Urinary bladder (tissue), 4 donors: Measurements from ENCODE around the gene USP50. TPM values are rescaled to one million over a fixed set of nuclear protein-coding genes. Genes with fewer than 3 reads are reported as not detected.
"Not testable (repeated sequence)": the region's sequence is repeated elsewhere in the genome, so short reads cannot be mapped to it uniquely, and the experiment has no call there.

ENCODE experiments used
- DNase-seq: peaks from one replicate; pipeline ENCODE4 v3.0.0-alpha.2; 2015; ENCODE audit errors: extremely low spot score
- H3K27ac ChIP-seq: one replicate; pipeline ENCODE4 v1.5.1; 2013; ENCODE audit warnings: low read depth, mild to moderate bottlenecking, moderate library complexity
- H3K36me3 ChIP-seq: one replicate; pipeline ENCODE4 v1.6.1; 2013; ENCODE audit warnings: mild to moderate bottlenecking, moderate library complexity; ENCODE audit not compliant: insufficient read depth
- H3K4me1 ChIP-seq: one replicate; pipeline ENCODE4 v1.6.1; 2013; ENCODE audit warnings: mild to moderate bottlenecking, moderate library complexity; ENCODE audit not compliant: insufficient read depth
- H3K4me3 ChIP-seq: one replicate; pipeline ENCODE4 v1.5.1; 2013; ENCODE audit warnings: low read depth, low read length
- WGBS: extraction: QIAGEN DNeasy Blood & Tissue Kit; methylation state at CpG from one replicate; pipeline ENCODE4 v1.1.7; 2013; 5-methylcytosine and 5-hydroxymethylcytosine counted together
- polyA plus RNA-seq: library from polyadenylated mRNA; stranded (reverse); fragments of 200-250 nt; gene quantifications from one replicate; pipeline ENCODE4 v1.2.3, GENCODE V29; 2013
- total RNA-seq: library from RNA; depleted of rRNA; stranded (reverse); fragments of >200 nt; gene quantifications from one replicate; pipeline ENCODE4 v1.2.3, GENCODE V29; 2014
- donor health status: healthy with polysubstance abuse.
- donor health status: healthy.

USP50 gene
- total RNA-seq (1.2 TPM), polyA plus RNA-seq (not detected)

GRCh38 chr15:50546566-50546965 lies at the start of gene USP50:
TSS of gene USP50 (minus strand) at chr15:50546666. CDS start at chr15:50546525, 141 bp downstream.
- H3K27ac ChIP-seq: no peak within 1 kb of the TSS
- DNase-seq: no peak

DNA sequence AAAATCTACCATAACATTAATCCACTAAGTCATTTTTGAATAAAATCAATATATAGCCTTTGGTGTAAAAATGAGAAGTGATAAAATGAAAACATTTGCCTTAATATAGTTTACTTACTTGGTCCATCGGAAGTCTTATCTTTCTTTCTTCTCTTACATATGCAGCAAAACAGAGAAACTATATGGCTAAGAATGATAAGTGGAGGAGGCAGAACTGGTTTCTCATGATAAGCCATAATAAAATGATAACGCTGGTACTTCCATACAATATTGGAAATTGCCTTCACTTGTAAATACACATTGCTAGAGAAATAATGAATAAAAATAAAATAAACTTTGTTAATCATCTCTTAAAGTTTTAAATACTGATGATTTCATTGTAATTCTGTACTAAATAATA lies 47.8 kb upstream of the USP50 start:
- no peak for DNase-seq
- 95% methylated on average over 2 of the region's 2 CpGs for WGBS
- Histone ChIP-seq H3K36me3 (peaks cover 4% of the 10 kb centered on the region), H3K4me1 (no peaks in the 10 kb centered on the region), H3K4me3 (no peak overlapping the region), H3K27ac (no peak overlapping the region)

More at GRCh38 chr15:50546566-50546965, at the start of gene USP50:
- WGBS: 87% methylated on average over 5 of the region's 5 CpGs
- Histone ChIP-seq H3K4me1 (no peaks in the 10 kb centered on the region), H3K4me3 (no peak within 1 kb of the TSS), H3K36me3 (no peaks in the 10 kb centered on the region)

GRCh38 chr15:50593761-50594160 lies 47.3 kb upstream of the USP50 start:
- Histone ChIP-seq H3K4me1 (no peaks in the 10 kb centered on the region), H3K4me3 (no peak overlapping the region), H3K36me3 (peaks cover 4% of the 10 kb centered on the region), H3K27ac (no peak overlapping the region)
- WGBS: 89% methylated on average over 3 of the region's 3 CpGs
- DNase-seq: no peak

GRCh38 chr15:50590288-50590687 lies 43.8 kb upstream of the USP50 start:
- no peak for DNase-seq
- Histone ChIP-seq H3K27ac (no peak overlapping the region), H3K4me1 (no peaks in the 10 kb centered on the region), H3K4me3 (no peak overlapping the region), H3K36me3 (peaks cover 3% of the 10 kb centered on the region)
- 61% methylated on average over 1 of the region's 1 CpG for WGBS

- Histone ChIP-seq H3K4me3 (no peak overlapping the region), H3K36me3 (peaks cover 5% of the 10 kb centered on the region), H3K4me1 (no peaks in the 10 kb centered on the region), H3K27ac (no peak overlapping the region)
- no peak for DNase-seq
- WGBS: 85% methylated on average over 2 of the region's 2 CpGs
These were observed 31.0 kb upstream of the USP50 start for GRCh38 chr15:50577492-50577891.

DNA sequence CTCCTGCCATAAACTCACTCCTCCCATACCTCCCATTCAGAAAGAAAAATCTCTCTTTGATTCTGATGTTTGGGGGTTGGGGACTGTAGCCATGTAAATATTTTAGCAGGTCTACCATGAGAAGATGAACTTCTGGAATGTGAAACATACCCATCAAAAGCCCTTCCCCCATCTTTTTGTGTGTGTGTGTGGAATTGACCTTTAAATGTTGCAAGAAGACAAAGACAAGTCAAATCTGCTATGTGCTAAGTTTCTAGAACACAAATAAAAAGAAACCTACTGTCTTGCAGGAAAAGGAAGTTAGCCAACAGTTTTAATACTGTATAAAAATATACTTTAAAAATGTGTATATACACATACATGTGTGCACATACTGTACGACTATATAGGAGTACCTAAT lies 29.7 kb upstream of the USP50 start:
- Histone ChIP-seq H3K4me1 (no peaks in the 10 kb centered on the region), H3K4me3 (no peak overlapping the region), H3K36me3 (peaks cover 6% of the 10 kb centered on the region), H3K27ac (no peak overlapping the region)
- no peak for DNase-seq
- WGBS: 84% methylated on average over 1 of the region's 1 CpG

DNA sequence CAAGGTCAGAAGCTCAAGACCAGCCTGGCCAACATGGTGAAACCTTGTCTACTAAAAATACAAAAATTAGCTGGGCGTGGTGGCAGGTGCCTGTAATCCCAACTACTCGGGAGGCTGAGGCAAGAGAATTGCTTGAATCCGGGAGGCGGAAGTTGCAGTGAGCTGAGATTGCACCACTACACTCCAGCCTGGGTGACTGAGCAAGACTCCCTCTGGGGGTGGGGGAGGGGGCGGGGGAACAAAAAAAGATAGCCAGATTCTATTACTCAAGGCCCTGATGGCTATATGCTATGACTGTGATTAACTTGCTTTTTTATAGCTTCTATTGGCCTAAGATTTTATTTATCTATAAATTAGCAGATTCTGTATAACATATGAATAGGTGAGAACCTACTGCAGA lies 27.4 kb upstream of the USP50 start:
- WGBS: 94% methylated on average over 5 of the region's 5 CpGs
- H3K4me3 ChIP-seq, H3K4me1 ChIP-seq, H3K36me3 ChIP-seq, H3K27ac ChIP-seq, DNase-seq: not testable (repeated sequence)

DNA sequence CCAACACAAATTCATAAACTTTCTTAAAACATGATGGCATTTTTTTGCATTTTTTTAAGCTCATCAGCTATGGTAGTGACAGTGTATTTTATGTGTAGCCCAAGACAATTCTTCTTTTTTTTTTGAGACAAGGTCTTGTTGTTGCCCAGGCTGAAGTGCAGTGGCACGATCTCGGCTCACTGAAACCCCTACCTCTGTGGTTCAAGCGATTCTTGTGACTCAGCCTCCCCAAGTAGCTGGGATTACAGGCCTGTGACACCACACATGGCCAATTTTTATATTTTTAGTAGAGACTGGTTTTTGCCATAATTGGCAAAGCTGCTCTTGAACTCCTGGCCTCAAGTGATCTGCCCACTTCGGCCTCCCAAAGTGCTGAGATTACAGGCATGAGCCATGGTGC lies 17.3 kb upstream of the USP50 start:
- no peak for DNase-seq
- no peaks in the 10 kb centered on the region for H3K4me1 ChIP-seq
- 97% methylated on average over 4 of the region's 4 CpGs for WGBS
- H3K36me3 ChIP-seq: no peaks in the 10 kb centered on the region
- H3K4me3 ChIP-seq: no peak overlapping the region
- no peak overlapping the region for H3K27ac ChIP-seq

GRCh38 chr15:50562735-50563640 lies 16.5 kb upstream of the USP50 start:
- WGBS: 90% methylated on average over 4 of the region's 4 CpGs
- H3K4me3 ChIP-seq: no peak overlapping the region
- H3K4me1 ChIP-seq: no peaks in the 10 kb centered on the region
- no peak for DNase-seq
- no peak overlapping the region for H3K27ac ChIP-seq
- H3K36me3 ChIP-seq: no peaks in the 10 kb centered on the region

DNA sequence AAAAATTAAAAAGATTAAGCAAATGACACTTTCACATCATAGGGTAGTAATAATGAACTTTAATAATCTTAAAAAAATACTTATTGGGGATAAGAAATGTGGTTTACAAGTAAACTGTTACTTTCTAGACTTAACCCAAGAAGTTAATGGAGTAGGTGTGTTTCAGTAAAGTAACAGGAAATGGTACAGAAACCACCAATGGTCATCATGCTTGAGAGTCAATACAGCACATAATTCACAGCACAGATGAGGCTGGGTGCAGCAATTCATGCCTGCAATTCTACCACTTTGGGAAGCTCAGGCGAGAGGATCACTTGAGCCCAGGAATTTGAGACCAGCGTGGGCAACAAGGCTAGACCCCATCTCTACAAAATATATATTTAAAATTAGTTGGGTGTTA lies 11.5 kb upstream of the USP50 start:
- H3K27ac ChIP-seq: no peak overlapping the region
- H3K4me3 ChIP-seq: no peak overlapping the region
- WGBS: 98% methylated on average over 2 of the region's 2 CpGs
- peaks cover 2% of the 10 kb centered on the region for H3K36me3 ChIP-seq
- H3K4me1 ChIP-seq: no peaks in the 10 kb centered on the region
- DNase-seq: no peak

DNA sequence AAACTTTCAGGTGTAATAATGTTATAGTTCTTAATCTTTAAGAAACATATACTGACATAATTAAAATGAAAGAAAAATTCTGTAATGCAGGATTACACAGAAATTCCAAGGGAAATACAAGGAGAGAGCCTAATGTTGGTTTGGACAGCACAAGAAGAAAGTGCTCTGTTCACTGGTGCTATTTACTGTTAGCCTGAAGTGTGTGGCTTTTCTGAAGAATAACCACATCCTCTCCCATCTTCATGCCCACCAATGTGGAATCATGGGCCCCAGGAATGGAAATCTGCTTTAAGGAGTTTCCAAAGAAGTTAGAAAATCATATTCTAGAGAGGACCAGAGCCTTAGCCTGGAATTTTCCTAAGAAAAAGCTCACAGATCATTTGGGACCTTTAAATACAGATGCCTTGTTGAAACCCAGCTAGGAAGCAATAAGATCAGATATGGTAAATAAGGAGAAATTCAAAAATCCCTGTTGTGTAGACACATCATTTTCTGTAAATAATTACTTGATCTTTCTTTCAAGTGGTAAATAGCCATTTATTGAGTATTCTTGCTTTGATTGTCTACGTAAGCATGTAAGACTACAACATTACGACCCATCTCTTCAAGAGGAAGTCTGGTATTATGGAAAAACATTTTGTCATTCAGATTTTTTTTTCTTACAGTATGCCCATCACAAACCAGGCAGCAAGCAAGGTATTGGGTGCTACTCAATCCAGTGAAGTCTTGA lies 10.3 kb upstream of the USP50 start:
- peaks cover 2% of the 10 kb centered on the region for H3K36me3 ChIP-seq
- DNase-seq: no peak
- H3K27ac ChIP-seq: no peak overlapping the region
- 97% methylated on average over 2 of the region's 2 CpGs for WGBS
- no peaks in the 10 kb centered on the region for H3K4me1 ChIP-seq
- H3K4me3 ChIP-seq: no peak overlapping the region

DNA sequence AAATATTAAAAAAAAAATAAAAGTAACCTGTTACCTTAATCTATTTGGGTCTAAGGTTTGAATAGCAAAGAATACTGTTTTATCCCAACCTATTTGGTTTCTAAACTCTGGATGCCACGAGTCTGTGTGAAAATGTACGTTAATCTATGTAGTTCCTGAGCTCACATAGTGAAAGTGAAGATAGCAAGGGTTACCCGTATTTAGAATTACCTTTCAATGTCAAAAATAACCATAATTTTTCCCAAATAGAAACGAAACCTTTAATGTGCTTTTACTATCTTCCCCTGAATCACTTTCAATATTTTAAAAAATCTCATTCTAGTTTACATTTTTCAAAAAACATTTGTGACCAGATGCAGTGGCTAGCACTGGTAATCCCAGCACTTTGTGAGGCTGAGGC lies 5.8 kb upstream of the USP50 start:
- Histone ChIP-seq H3K36me3 (peaks cover 2% of the 10 kb centered on the region), H3K4me3 (no peak overlapping the region), H3K4me1 (no peaks in the 10 kb centered on the region), H3K27ac (no peak overlapping the region)
- no peak for DNase-seq
- 83% methylated on average over 4 of the region's 4 CpGs for WGBS

DNA sequence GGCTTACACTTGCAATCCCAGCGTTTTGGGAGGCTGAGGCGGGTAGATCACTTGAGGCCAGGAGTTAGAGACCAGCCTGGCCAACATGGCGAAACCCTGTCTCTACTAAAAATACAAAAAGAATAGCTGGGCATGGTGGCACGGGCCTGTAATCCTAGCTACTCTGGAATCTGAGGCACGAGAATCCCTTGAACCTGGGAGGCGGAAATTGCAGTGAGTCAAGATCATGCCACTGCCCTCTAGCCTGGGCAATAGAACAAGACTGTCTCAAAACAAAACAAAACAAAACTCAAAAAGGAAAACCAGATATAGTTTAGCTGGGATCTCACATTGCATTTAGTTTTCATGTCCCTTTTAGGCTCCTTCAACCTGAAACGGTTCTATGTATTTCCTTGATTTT lies 2.9 kb upstream of the USP50 start:
- DNase-seq: no peak
- Histone ChIP-seq H3K36me3 (no peaks in the 10 kb centered on the region), H3K4me3 (no peak overlapping the region), H3K27ac (no peak overlapping the region), H3K4me1 (no peaks in the 10 kb centered on the region)
- WGBS: 85% methylated on average over 7 of the region's 7 CpGs

DNA sequence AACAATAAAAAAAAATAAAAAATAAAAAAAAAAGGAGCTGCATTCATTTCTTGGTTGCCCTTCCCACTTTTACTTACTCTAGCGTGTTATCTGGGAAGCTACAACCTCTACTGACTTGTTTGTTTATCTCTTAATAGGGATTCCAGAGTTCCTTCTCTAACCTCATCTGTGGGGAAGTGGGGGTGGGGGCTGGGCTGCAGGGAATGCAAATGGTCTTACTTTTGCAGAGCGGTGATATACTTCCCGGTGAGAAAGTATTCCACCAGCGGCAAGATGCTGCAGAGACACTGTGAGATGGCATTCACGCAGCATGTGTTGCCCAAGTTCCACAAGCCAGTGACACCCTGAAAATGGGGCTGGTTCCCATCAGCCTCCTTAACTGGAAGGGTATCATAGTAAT lies 2.1 kb downstream of the USP50 start:
- no peak for DNase-seq
- H3K36me3 ChIP-seq: no peaks in the 10 kb centered on the region
- H3K27ac ChIP-seq: no peak overlapping the region
- no peaks in the 10 kb centered on the region for H3K4me1 ChIP-seq
- 52% methylated on average over 5 of the region's 5 CpGs for WGBS
- no peak overlapping the region for H3K4me3 ChIP-seq
